NB4 (cell line): Measurements from ENCODE around the gene RABGGTA.

Experiments used
- CTCF ChIP-seq: IDR thresholded peaks from one replicate; pipeline ENCODE4 v1.5.1; 2012; ENCODE audit warnings: low read depth, low read length
- MYC ChIP-seq: IDR thresholded peaks from 2 replicates; pipeline ENCODE4 v1.6.1; 2011; ENCODE audit warnings: low read depth, low read length
- POLR2A ChIP-seq: IDR thresholded peaks from 2 replicates; pipeline ENCODE4 v1.6.1; 2011; ENCODE audit warnings: mild to moderate bottlenecking; ENCODE audit not compliant: insufficient read length; ENCODE audit errors: extremely low read depth

GRCh38 chr14:24231263-24232120 lies 39.9 kb downstream of the RABGGTA start:
- no peak for TF ChIP-seq CTCF
- TF ChIP-seq POLR2A: no peak
- TF ChIP-seq MYC: no peak
